ENCODE data around the gene FAM20A.

FAM20A gene

DNA sequence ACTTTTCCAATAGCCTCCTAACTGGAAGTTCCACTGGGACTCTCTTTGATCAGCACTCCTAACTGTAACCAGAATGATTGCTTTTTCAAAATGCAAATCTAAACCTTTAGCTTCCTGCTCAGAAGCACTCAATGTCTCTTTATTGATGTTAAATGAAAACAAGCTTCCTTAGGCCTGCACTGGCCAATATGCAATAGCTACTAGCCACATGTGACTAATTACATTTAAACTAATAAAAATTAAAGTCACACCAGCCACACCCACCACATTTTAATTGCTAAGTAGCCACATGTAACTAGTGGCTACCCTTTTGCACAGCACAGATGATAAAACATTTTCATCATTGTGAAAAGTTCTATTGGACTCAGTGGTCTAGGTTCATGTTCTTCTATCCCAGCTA, 31.8 kb downstream of the FAM20A start (continued):
- TF ChIP-seq, protein P1, sequence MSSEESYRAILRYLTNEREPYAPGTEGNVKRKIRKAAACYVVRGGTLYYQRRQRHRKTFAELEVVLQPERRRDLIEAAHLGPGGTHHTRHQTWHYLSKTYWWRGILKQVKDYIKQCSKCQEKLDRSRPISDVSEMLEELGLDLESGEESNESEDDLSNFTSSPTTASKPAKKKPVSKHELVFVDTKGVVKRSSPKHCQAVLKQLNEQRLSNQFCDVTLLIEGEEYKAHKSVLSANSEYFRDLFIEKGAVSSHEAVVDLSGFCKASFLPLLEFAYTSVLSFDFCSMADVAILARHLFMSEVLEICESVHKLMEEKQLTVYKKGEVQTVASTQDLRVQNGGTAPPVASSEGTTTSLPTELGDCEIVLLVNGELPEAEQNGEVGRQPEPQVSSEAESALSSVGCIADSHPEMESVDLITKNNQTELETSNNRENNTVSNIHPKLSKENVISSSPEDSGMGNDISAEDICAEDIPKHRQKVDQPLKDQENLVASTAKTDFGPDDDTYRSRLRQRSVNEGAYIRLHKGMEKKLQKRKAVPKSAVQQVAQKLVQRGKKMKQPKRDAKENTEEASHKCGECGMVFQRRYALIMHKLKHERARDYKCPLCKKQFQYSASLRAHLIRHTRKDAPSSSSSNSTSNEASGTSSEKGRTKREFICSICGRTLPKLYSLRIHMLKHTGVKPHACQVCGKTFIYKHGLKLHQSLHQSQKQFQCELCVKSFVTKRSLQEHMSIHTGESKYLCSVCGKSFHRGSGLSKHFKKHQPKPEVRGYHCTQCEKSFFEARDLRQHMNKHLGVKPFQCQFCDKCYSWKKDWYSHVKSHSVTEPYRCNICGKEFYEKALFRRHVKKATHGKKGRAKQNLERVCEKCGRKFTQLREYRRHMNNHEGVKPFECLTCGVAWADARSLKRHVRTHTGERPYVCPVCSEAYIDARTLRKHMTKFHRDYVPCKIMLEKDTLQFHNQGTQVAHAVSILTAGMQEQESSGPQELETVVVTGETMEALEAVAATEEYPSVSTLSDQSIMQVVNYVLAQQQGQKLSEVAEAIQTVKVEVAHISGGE (tag by site-specific recombination; conservative IDR thresholded peaks at IDR 0.05; ENCODE audit: low read depth): no peak
- TF ChIP-seq ZNF600 (tag by site-specific recombination; IDR thresholded peaks at IDR 0.05): no peak
- no peak for TF ChIP-seq RBAK (tag by site-specific recombination; IDR thresholded peaks at IDR 0.05)

DNA sequence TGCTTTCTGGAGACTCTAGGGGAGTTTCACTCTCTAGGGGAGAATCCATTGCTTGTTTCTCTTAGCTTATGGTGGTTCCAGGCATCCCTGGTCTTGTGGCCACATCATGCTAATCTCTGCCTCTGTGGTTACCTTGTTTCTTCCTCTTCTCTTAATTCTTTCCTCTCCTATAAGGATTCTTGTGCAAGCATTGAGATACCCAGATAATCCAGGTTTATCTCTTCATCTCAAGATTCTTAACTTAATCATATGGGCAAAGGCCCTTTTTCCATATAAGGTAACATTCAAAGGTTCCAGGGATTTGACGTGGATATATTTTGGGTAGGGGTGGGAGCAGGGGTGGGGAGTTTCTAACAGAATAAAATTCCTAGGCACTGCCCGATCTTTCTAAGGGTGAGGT, 32.6 kb downstream of the FAM20A start:
- CTCF ChIA-PET: interaction anchor here (0.6 to 1.0 kb wide), 2 partner anchors 101 to 368 kb away, joined by 3 to 5 read pairs; no protein-coding TSS in a partner anchor
- Histone ChIP-seq H3K4me1 (ENCODE audit: control insufficient read depth, insufficient read depth, low read length) (no peaks in the 10 kb centered on the region), H3K27ac (ENCODE audit: extremely low read depth, low read depth, low read length) (no peak overlapping the region), H3K9me3 (ENCODE audit: control insufficient read depth, insufficient read depth, low read depth, low read length) (no peaks in the 10 kb centered on the region), H3K36me3 (ENCODE audit: control insufficient read depth in 2 of 2, insufficient read depth in 1 of 2, low read length in 2 of 2) (no peaks in the 10 kb centered on the region), H3K4me3 (ENCODE audit: low read depth, low read length) (no peak overlapping the region)
- POLR2A ChIA-PET: no interaction called here
- TF ChIP-seq ZNF571 (tag by site-specific recombination; IDR thresholded peaks at IDR 0.05) (no peak), ZNF776 (tag by site-specific recombination; IDR thresholded peaks at IDR 0.05; ENCODE audit: borderline replicate concordance) (no peak), ZNF175 (tag by site-specific recombination; IDR thresholded peaks at IDR 0.05) (no peak), BCL11B (tag by site-specific recombination; IDR thresholded peaks at IDR 0.05; ENCODE audit: low read depth) (no peak), ZNF2 (tag by site-specific recombination; IDR thresholded peaks at IDR 0.05) (no peak), ZNF266 (tag by site-specific recombination; IDR thresholded peaks at IDR 0.05; ENCODE audit: low read depth) (no peak), ZNF596 (tag by site-specific recombination; IDR thresholded peaks at IDR 0.05) (no peak), ZNF24 (tag by site-specific recombination; IDR thresholded peaks at IDR 0.05) (no peak), ZNF654 (tag by site-specific recombination; IDR thresholded peaks at IDR 0.05; ENCODE audit: low read depth) (no peak), ZNF629 (tag by site-specific recombination; IDR thresholded peaks at IDR 0.05) (no peak)
- TF ChIP-seq, protein P2, sequence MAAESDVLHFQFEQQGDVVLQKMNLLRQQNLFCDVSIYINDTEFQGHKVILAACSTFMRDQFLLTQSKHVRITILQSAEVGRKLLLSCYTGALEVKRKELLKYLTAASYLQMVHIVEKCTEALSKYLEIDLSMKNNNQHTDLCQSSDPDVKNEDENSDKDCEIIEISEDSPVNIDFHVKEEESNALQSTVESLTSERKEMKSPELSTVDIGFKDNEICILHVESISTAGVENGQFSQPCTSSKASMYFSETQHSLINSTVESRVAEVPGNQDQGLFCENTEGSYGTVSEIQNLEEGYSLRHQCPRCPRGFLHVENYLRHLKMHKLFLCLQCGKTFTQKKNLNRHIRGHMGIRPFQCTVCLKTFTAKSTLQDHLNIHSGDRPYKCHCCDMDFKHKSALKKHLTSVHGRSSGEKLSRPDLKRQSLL (tag by site-specific recombination; IDR thresholded peaks at IDR 0.05): no peak
- TF ChIP-seq, protein P1 (tag by site-specific recombination; conservative IDR thresholded peaks at IDR 0.05; ENCODE audit: low read depth): no peak

DNA sequence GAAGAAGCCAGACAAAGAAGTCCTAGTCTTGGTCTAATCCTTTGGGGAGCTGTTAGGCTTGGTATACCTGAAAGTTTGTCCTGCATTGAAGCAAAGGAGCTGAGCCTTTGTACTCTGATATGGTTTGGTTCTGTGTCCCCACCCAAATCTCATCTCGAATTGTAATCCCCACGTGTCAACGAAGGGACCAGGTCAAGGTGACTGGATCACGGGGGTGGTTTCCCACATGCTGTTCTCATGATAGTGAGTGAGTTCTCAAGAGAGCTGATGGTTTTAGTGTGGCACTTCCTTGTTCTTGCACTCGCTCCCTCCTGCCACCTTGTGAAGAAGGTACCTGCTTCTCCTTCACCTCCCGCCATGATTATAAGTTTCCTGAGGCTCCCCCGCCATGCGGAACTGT, 33.6 kb downstream of the FAM20A start:
- CTCF ChIA-PET: interaction anchor here (0.6 to 1.6 kb wide), 2 partner anchors 46 to 181 kb away, joined by 3 to 11 read pairs; no protein-coding TSS in a partner anchor
- POLR2A ChIA-PET: no interaction called here
- H3K9me3 ChIP-seq (ENCODE audit: control insufficient read depth, insufficient read depth, low read depth, low read length): no peaks in the 10 kb centered on the region
- no peak overlapping the region for H3K4me3 ChIP-seq (ENCODE audit: low read depth, low read length)
- H3K36me3 ChIP-seq (ENCODE audit: control insufficient read depth in 2 of 2, insufficient read depth in 1 of 2, low read length in 2 of 2): no peaks in the 10 kb centered on the region
- no peaks in the 10 kb centered on the region for H3K4me1 ChIP-seq (ENCODE audit: control insufficient read depth, insufficient read depth, low read length)
- TF ChIP-seq ZNF514 (tag by site-specific recombination; IDR thresholded peaks at IDR 0.05) (no peak), BCL11B (tag by site-specific recombination; IDR thresholded peaks at IDR 0.05; ENCODE audit: low read depth) (no peak), ZNF610 (tag by site-specific recombination; IDR thresholded peaks at IDR 0.05; ENCODE audit: borderline replicate concordance) (no peak), ZFP3 (tag by site-specific recombination; IDR thresholded peaks at IDR 0.05; ENCODE audit: low read depth) (no peak), MZF1 (tag by site-specific recombination; IDR thresholded peaks at IDR 0.05; ENCODE audit: borderline replicate concordance) (no peak)
- TF ChIP-seq, protein P3, sequence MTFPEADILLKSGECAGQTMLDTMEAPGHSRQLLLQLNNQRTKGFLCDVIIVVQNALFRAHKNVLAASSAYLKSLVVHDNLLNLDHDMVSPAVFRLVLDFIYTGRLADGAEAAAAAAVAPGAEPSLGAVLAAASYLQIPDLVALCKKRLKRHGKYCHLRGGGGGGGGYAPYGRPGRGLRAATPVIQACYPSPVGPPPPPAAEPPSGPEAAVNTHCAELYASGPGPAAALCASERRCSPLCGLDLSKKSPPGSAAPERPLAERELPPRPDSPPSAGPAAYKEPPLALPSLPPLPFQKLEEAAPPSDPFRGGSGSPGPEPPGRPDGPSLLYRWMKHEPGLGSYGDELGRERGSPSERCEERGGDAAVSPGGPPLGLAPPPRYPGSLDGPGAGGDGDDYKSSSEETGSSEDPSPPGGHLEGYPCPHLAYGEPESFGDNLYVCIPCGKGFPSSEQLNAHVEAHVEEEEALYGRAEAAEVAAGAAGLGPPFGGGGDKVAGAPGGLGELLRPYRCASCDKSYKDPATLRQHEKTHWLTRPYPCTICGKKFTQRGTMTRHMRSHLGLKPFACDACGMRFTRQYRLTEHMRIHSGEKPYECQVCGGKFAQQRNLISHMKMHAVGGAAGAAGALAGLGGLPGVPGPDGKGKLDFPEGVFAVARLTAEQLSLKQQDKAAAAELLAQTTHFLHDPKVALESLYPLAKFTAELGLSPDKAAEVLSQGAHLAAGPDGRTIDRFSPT (tag by site-specific recombination; IDR thresholded peaks at IDR 0.05): no peak
- TF ChIP-seq, protein P4, sequence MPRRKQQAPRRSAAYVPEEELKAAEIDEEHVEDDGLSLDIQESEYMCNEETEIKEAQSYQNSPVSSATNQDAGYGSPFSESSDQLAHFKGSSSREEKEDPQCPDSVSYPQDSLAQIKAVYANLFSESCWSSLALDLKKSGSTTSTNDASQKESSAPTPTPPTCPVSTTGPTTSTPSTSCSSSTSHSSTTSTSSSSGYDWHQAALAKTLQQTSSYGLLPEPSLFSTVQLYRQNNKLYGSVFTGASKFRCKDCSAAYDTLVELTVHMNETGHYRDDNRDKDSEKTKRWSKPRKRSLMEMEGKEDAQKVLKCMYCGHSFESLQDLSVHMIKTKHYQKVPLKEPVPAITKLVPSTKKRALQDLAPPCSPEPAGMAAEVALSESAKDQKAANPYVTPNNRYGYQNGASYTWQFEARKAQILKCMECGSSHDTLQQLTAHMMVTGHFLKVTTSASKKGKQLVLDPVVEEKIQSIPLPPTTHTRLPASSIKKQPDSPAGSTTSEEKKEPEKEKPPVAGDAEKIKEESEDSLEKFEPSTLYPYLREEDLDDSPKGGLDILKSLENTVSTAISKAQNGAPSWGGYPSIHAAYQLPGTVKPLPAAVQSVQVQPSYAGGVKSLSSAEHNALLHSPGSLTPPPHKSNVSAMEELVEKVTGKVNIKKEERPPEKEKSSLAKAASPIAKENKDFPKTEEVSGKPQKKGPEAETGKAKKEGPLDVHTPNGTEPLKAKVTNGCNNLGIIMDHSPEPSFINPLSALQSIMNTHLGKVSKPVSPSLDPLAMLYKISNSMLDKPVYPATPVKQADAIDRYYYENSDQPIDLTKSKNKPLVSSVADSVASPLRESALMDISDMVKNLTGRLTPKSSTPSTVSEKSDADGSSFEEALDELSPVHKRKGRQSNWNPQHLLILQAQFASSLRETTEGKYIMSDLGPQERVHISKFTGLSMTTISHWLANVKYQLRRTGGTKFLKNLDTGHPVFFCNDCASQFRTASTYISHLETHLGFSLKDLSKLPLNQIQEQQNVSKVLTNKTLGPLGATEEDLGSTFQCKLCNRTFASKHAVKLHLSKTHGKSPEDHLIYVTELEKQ (tag by site-specific recombination; IDR thresholded peaks at IDR 0.05; ENCODE audit: borderline replicate concordance): no peak
- H3K27ac ChIP-seq (ENCODE audit: extremely low read depth, low read depth, low read length): no peak overlapping the region

Data from HEK293 (cell line).